Tibial nerve (tissue), 3 donors: ENCODE results near the gene FAM20A.

Source experiments
- EP300 ChIP-seq, 2 donors: sonication (generic); formaldehyde crosslinking; IDR thresholded peaks; one replicate each; pipeline ENCODE4 v1.6.1; 2017; ENCODE audit warnings: antibody characterized with exemption in 2 of 2, mild to moderate bottlenecking in 1 of 2
- POLR2A ChIP-seq, 2 donors: fragments of 450-650 bp; IDR thresholded peaks; one replicate each; pipeline ENCODE4 v1.6.1; 2017; ENCODE audit warnings: antibody characterized with exemption in 2 of 2, mild to moderate bottlenecking in 2 of 2, moderate library complexity in 2 of 2

- no peak for TF ChIP-seq EP300 (IDR thresholded peaks at IDR 0.05)
- TF ChIP-seq POLR2A (IDR thresholded peaks at IDR 0.05) = no peak
Measured at GRCh38 chr17:68541816-68542215, 59.4 kb downstream of the FAM20A start.
